HCT116 (cell line): Measurements from ENCODE around the gene NRP1. TPM values are rescaled to one million over a fixed set of nuclear protein-coding genes. Genes with fewer than 3 reads are reported as not detected.

Experiments used
- ATAC-seq: fragments of 200-7000 bp; cut with Tn5 transposase; 2 replicates; pipeline ENCODE4 v1.9.1; 2020; ENCODE audit warnings: mild to moderate bottlenecking, moderate library complexity
- BruUV-seq: library from RNA; stranded (reverse); fragments of 400-500 nt; replicated peaks from 2 replicates; lab custom pipeline; 2021; lab: Mats Ljungman, UMichigan
- CTCF ChIA-PET: fragments of 300-600 bp; sonication (Branson Sonifier 250); formaldehyde crosslinking; loops from one replicate; lab custom pipeline; 2021; ENCODE audit warnings: antibody characterized with exemption; lab: Charles Lee
- POLR2A ChIA-PET: fragments of 300-600, 350-600 bp; sonication (Branson Sonifier 250); formaldehyde crosslinking; loops from one replicate; lab custom pipeline; 2021; ENCODE audit warnings: antibody characterized with exemption; lab: Charles Lee
- RAD21 ChIA-PET, 2 experiments: fragments of 300-600 bp; sonication (Branson Sonifier 250); formaldehyde crosslinking; loops; one replicate each; lab custom pipeline; 2023; ENCODE audit warnings: low total read pairs in 2 of 2; ENCODE audit not compliant: uncharacterized antibody in 2 of 2, unreplicated experiment in 2 of 2, low non-redundant PET in 1 of 2; lab: Charles Lee
- DNase-seq: peaks from one replicate; pipeline ENCODE4 v3.0.0-alpha.2; 2010; ENCODE audit warnings: low read depth, low spot score
- H2AFZ ChIP-seq: fragments of 200-600 bp; shearing (Covaris generic), sonication (generic); 2 replicates; pipeline ENCODE4 v1.6.1; 2017; ENCODE audit warnings: low read depth, mixed run types, mixed read lengths, antibody characterized with exemption, low read length; ENCODE audit not compliant: poor library complexity, severe bottlenecking
- H3K27ac ChIP-seq: 2 replicates; pipeline ENCODE4 v1.5.1; 2012; ENCODE audit warnings: low read depth, low read length
- H3K27me3 ChIP-seq: fragments of 200-600 bp; sonication (generic); 2 replicates; pipeline ENCODE4 v1.6.1; 2016; ENCODE audit warnings: mixed run types, low read length, mixed read lengths; ENCODE audit not compliant: insufficient read depth
- H3K36me3 ChIP-seq, 2 experiments: fragments of 200-500 bp in 1 of 2; fragments of 200-600 bp in 1 of 2; sonication (Bioruptor generic) in 1 of 2; sonication (generic) in 1 of 2; 2 replicates each; pipeline versions ENCODE4 v1.5.1 to v1.6.1; 2014 to 2016; ENCODE audit warnings: low read length in 2 of 2, inconsistent platforms in 1 of 2, mixed read lengths in 1 of 2, mixed run types in 1 of 2; ENCODE audit not compliant: insufficient read depth in 2 of 2, control insufficient read depth in 1 of 2
- H3K4me1 ChIP-seq, 2 experiments: fragments of 200-600 bp in 1 of 2; sonication (generic) in 1 of 2; 2 replicates each; pipeline versions ENCODE4 v1.5.1 to v1.6.1; 2012 to 2017; ENCODE audit warnings: low read length in 2 of 2, inconsistent platforms in 1 of 2, mild to moderate bottlenecking in 1 of 2, mixed read lengths in 1 of 2, mixed run types in 1 of 2, moderate library complexity in 1 of 2; ENCODE audit not compliant: insufficient read depth in 2 of 2, control insufficient read depth in 1 of 2
- H3K4me2 ChIP-seq: fragments of 200-600 bp; sonication (generic); 2 replicates; pipeline ENCODE4 v1.6.1; 2017; ENCODE audit warnings: mixed run types, low read length, mixed read lengths
- H3K4me3 ChIP-seq, 2 experiments: fragments of 200-600 bp in 1 of 2; sonication (generic) in 1 of 2; replicated peaks in 1 of 2; 2 replicates each; pipeline ENCODE4 v1.5.1; 2011 to 2016; ENCODE audit warnings: low read length in 2 of 2, control low read depth in 1 of 2, low read depth in 1 of 2, mild to moderate bottlenecking in 1 of 2, mixed read lengths in 1 of 2, mixed run types in 1 of 2
- H3K79me2 ChIP-seq: fragments of 200-600 bp; sonication (generic); 2 replicates; pipeline ENCODE4 v1.6.1; 2017; ENCODE audit warnings: mild to moderate bottlenecking, mixed run types, low read length, moderate library complexity, mixed read lengths; ENCODE audit not compliant: insufficient read depth
- H3K9ac ChIP-seq: fragments of 200-600 bp; sonication (generic); 2 replicates; pipeline ENCODE4 v1.6.1; 2016; ENCODE audit warnings: low read length, mixed read lengths
- H3K9me2 ChIP-seq: fragments of 200-600 bp; sonication (generic), shearing (Covaris generic); 2 replicates; pipeline ENCODE4 v1.6.1; 2017; ENCODE audit warnings: mixed run types, mild to moderate bottlenecking, moderate library complexity; ENCODE audit not compliant: insufficient read depth
- H3K9me3 ChIP-seq, 2 experiments: fragments of 200-500 bp in 1 of 2; fragments of 200-600 bp in 1 of 2; sonication (Bioruptor generic) in 1 of 2; sonication (generic) in 1 of 2; 2 replicates each; pipeline ENCODE4 v1.6.1; 2014 to 2017; ENCODE audit warnings: low read length in 2 of 2, mixed read lengths in 2 of 2, inconsistent platforms in 1 of 2, low read depth in 1 of 2, mild to moderate bottlenecking in 1 of 2, mixed run types in 1 of 2, moderate library complexity in 1 of 2; ENCODE audit not compliant: control insufficient read depth in 1 of 2, insufficient read depth in 1 of 2
- H4K20me1 ChIP-seq: fragments of 200-600 bp; sonication (generic), shearing (Covaris generic); 2 replicates; pipeline ENCODE4 v1.6.1; 2017; ENCODE audit warnings: mixed run types, mild to moderate bottlenecking, moderate library complexity; ENCODE audit not compliant: insufficient read depth
- CBX3 ChIP-seq: IDR thresholded peaks from 2 replicates; pipeline ENCODE4 v1.6.1; 2012; ENCODE audit warnings: low read depth
- RAD21 ChIP-seq: IDR thresholded peaks from 2 replicates; pipeline ENCODE4 v1.6.1; 2012; ENCODE audit warnings: low read depth, mild to moderate bottlenecking
- SP1 ChIP-seq: IDR thresholded peaks from 2 replicates; pipeline ENCODE4 v1.6.1; 2012; ENCODE audit warnings: low read depth
- YY1 ChIP-seq: IDR thresholded peaks from 2 replicates; pipeline ENCODE4 v1.6.1; 2011; ENCODE audit warnings: low read length, low read depth, moderate library complexity, mild to moderate bottlenecking; ENCODE audit not compliant: insufficient replicate concordance; ENCODE audit errors: extremely low read depth
- ZBTB33 ChIP-seq: IDR thresholded peaks from 2 replicates; pipeline ENCODE4 v1.6.1; 2011; ENCODE audit warnings: mild to moderate bottlenecking, low read length, moderate library complexity; ENCODE audit not compliant: insufficient replicate concordance; ENCODE audit errors: extremely low read depth
- ZFX ChIP-seq: fragments of 450-650 bp; IDR thresholded peaks from 2 replicates; pipeline ENCODE4 v1.6.1; 2017
- intact Hi-C: fragments of 100-400 bp; cut with micrococcal nuclease; formaldehyde crosslinking; loops from 2 replicates; pipeline ENCODE4 v1.10.0; 2022
- total RNA-seq: library from RNA; stranded (reverse); gene quantifications from one replicate; pipeline ENCODE4 v1.2.1, GENCODE V29; 2021; ENCODE audit not compliant: unreplicated experiment
- TF ChIP-seq, protein P1 (sequence below), 3 experiments: fragments of 200-600 bp in 1 of 3; sonication (generic) in 1 of 3; IDR thresholded peaks in 2 of 3; conservative IDR thresholded peaks in 1 of 3; 2 replicates each; pipeline ENCODE4 v1.5.1; 2012 to 2017; ENCODE audit warnings: low read depth in 2 of 3, low read length in 2 of 3, antibody characterized with exemption in 1 of 3, borderline replicate concordance in 1 of 3, control low read depth in 1 of 3, mild to moderate bottlenecking in 1 of 3, mixed read lengths in 1 of 3, mixed run types in 1 of 3, moderate library complexity in 1 of 3; ENCODE audit not compliant: insufficient read depth in 1 of 3
- TF ChIP-seq, protein P2 (sequence below): IDR thresholded peaks from 2 replicates; pipeline ENCODE4 v1.6.1; 2012

NRP1 gene
- total RNA-seq, 1 experiment from 2014 or later, result 3.8 TPM

DNA sequence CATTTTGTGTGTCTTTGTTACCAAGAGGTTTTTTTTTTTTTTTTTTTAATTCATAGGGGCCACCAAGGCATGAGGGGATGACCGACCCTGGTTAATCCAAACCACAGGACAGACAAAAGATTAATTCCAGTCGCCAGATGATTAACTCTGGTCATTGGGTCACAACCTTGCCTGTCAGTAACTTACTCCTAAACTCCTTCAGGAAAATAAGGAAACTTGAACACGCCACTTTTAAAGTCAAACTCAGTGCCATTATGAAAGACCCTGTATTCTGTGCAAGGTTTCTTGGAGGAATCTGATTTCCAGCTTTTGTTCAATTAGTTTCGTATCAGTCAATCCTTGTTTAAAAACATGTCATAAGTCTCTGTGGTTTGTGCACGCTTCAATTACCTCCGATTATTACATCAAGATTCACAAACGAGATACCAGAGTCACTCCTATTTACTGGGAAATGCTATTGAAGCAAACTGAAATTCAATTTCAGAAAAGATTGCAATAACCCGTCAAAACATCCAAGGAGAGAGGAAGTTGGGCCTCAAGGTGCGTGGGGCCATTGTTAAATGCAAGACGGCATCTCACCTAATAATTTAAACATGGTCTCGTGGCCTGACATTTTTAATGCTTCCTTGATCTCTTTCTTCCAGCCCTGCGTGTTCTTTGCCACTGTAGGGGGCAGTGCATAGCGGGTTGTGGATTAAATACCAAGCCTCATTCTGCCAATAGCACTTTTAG lies 44.0 kb downstream of the NRP1 start:
- peak overlapping the region; percentile 97 for H2AFZ ChIP-seq
- no peaks in the 10 kb centered on the region for H3K9me2 ChIP-seq
- peaks cover 18 to 23% of the 10 kb centered on the region in 2 experiments for H3K4me1 ChIP-seq
- peak overlapping the region; percentile 19; the same call in 1 of the 2 replicates for H3K27ac ChIP-seq
- H3K36me3 ChIP-seq, result no peaks in the 10 kb centered on the region
- intact Hi-C loops, result no loop called here
- ChIA-PET RAD21 (no interaction called here), POLR2A (no interaction called here), CTCF (interaction anchor here (0.6 to 0.8 kb wide), 2 partner anchors 13 to 22 kb away, joined by 3 read pairs; no protein-coding TSS in a partner anchor)
- H4K20me1 ChIP-seq, result no peaks in the 10 kb centered on the region
- H3K4me3 ChIP-seq, result peak overlapping the region in 1 of 2 experiments; percentile 27; a peak in 2 of 4 replicates
- H3K9me3 ChIP-seq, result no peaks in the 10 kb centered on the region
- peak; percentile 11; the same call in 1 of the 2 replicates for TF ChIP-seq CBX3
- TF ChIP-seq, protein P1, sequence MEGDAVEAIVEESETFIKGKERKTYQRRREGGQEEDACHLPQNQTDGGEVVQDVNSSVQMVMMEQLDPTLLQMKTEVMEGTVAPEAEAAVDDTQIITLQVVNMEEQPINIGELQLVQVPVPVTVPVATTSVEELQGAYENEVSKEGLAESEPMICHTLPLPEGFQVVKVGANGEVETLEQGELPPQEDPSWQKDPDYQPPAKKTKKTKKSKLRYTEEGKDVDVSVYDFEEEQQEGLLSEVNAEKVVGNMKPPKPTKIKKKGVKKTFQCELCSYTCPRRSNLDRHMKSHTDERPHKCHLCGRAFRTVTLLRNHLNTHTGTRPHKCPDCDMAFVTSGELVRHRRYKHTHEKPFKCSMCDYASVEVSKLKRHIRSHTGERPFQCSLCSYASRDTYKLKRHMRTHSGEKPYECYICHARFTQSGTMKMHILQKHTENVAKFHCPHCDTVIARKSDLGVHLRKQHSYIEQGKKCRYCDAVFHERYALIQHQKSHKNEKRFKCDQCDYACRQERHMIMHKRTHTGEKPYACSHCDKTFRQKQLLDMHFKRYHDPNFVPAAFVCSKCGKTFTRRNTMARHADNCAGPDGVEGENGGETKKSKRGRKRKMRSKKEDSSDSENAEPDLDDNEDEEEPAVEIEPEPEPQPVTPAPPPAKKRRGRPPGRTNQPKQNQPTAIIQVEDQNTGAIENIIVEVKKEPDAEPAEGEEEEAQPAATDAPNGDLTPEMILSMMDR (IDR thresholded peaks at IDR 0.05 in 2 of 3, conservative IDR thresholded peaks at IDR 0.05 in 1 of 3; ENCODE audit: borderline replicate concordance in 1 of 3, insufficient read depth in 1 of 3, low read depth in 2 of 3, low read length in 2 of 3), result peak; percentile 7 to 57 (median 54); a peak in 4 of 6 replicates
- no peak for TF ChIP-seq ZBTB33
- no peak for TF ChIP-seq YY1
- TF ChIP-seq, protein P2, sequence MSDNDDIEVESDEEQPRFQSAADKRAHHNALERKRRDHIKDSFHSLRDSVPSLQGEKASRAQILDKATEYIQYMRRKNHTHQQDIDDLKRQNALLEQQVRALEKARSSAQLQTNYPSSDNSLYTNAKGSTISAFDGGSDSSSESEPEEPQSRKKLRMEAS, result no peak
- peak; percentile 31; the same call in 1 of the 2 replicates for TF ChIP-seq RAD21
- TF ChIP-seq ZFX, result no peak
- TF ChIP-seq SP1, result no peak
- no peaks in the 10 kb centered on the region for H3K27me3 ChIP-seq
- ATAC-seq (peak; percentile 81), DNase-seq (no peak)
- 0 out of 2 replicates have a peak overlapping the region, but pooled peaks have one; percentile 15 for H3K9ac ChIP-seq
- no peaks in the 10 kb centered on the region for H3K79me2 ChIP-seq
- BruUV-seq, result no TSS peak
- H3K4me2 ChIP-seq, result peak overlapping the region; percentile 68
